ENCODE results near the gene CIROP. TPM values are rescaled to one million over a fixed set of nuclear protein-coding genes. Genes with fewer than 3 reads are reported as not detected.

Gene CIROP
- total RNA-seq, 1 experiment from 2014 or later = not detected

DNA sequence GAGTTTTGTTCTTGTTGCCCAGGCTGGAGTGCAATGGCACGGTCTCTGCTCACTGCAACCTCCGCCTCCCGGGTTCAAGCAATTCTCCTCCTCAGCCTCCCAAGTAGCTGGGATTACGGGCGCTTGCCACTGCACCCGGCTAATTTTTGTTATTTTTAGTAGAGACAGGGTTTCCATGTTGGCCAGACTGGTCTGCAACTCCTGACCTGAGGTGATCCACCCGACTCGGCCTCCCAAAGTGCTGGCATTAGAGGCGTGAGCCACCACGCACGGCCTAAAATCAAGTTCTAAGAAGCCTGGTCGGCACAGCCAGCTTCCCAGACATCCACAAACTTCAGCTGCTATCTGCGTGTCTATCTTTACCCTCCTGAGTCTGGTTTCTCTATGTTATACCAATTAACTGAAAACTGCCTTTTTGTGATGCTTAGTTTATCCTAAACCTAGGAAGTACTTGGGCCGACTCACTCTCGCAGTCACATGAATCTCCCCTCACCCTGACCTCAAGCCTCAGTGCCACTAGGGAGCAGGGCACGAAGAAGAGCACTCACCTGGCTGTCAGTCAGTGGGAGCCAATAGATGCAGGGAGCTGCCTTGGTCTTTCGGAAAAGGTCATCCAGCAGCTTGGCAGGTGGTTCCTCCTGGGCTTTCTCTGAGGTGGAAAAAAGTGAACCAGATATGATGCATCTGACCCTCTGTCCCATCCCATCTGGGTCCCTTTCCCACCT, 44.1 kb downstream of the CIROP start:
- WGBS (ENCODE audit: extremely low coverage, insufficient read length, low lambda C conversion rate) = no CpG with 5 or more reads among the region's 17 CpGs
- peaks cover 40 to 75% (median 62%) of the 10 kb centered on the region in 3 experiments for H3K36me3 Mint-ChIP-seq (ENCODE audit: insufficient read depth in 1 of 3, low read depth in 3 of 3)

More for the DNA sequence above, 44.1 kb downstream of the CIROP start:
- Histone ChIP-seq H3K23ac (ENCODE audit: insufficient read length, low read depth, low read length) (no peak overlapping the region), H3K18ac (ENCODE audit: insufficient read length, low read depth, low read length) (no peak overlapping the region), H3K4ac (ENCODE audit: low read depth, low read length) (no peak overlapping the region), H4K8ac (replicated peaks; ENCODE audit: insufficient read length, low read depth, low read length) (no peak overlapping the region), H2BK20ac (ENCODE audit: low read depth, low read length, poor library complexity, severe bottlenecking) (no peak overlapping the region), H2BK5ac (ENCODE audit: insufficient read length, low read length) (no peak overlapping the region), H3K14ac (ENCODE audit: insufficient read depth, low read length) (no peak overlapping the region), H3K27ac (ENCODE audit: insufficient read length, low read depth, low read length) (no peak overlapping the region), H3K4me2 (ENCODE audit: insufficient read depth, insufficient read length, low read length) (no peak overlapping the region), H3K79me1 (ENCODE audit: insufficient read depth, low read depth, low read length, poor library complexity, severe bottlenecking) (no peaks in the 10 kb centered on the region), H3T11ph (ENCODE audit: low read length) (no peak overlapping the region), H3K27me3 (ENCODE audit: insufficient read depth, low read length) (no peaks in the 10 kb centered on the region), H4K91ac (ENCODE audit: insufficient read length, low read depth, low read length) (no peak overlapping the region), H3K9ac (ENCODE audit: extremely low read depth, insufficient read length, low read length) (no peak overlapping the region), H3K23me2 (ENCODE audit: insufficient read length, low read depth, low read length, poor library complexity, severe bottlenecking) (peaks cover 15% of the 10 kb centered on the region), H2BK120ac (ENCODE audit: low read depth, low read length, poor library complexity, severe bottlenecking) (no peak overlapping the region), H4K20me1 (ENCODE audit: control insufficient read depth, insufficient read depth, insufficient read length) (no peaks in the 10 kb centered on the region), H2BK15ac (ENCODE audit: low read depth, low read length) (no peak overlapping the region), H2BK12ac (ENCODE audit: insufficient read length, low read depth, low read length) (no peak overlapping the region), H3K4me1 (ENCODE audit: insufficient read depth, low read length) (no peaks in the 10 kb centered on the region; the same call in 1 of the 2 replicates), H2AK5ac (ENCODE audit: insufficient read length, low read length) (no peak overlapping the region), H3K9me3 (ENCODE audit: control insufficient read depth, low read depth, low read length) (no peaks in the 10 kb centered on the region), H3K56ac (ENCODE audit: insufficient read length, low read depth, low read length) (no peak overlapping the region), H3K79me2 (ENCODE audit: insufficient read depth, low read length) (no peaks in the 10 kb centered on the region), H2AFZ (ENCODE audit: low read length) (no peak overlapping the region), H4K5ac (ENCODE audit: insufficient read length, low read depth, low read length) (no peak overlapping the region)
- Mint-ChIP-seq H3K27ac (peak overlapping the region in 2 of 3 experiments; percentile 57 to 92; a peak in 3 of 7 replicates), H3K27me3 (ENCODE audit: low read depth) (peaks cover 9% of the 10 kb centered on the region), H3K4me3 (no peak overlapping the region), H3K4me1 (peaks cover 11 to 17% of the 10 kb centered on the region in 2 experiments), H3K9me3 (no peaks in the 10 kb centered on the region)
- DNase-seq = no peak
- TF ChIP-seq, protein P1, sequence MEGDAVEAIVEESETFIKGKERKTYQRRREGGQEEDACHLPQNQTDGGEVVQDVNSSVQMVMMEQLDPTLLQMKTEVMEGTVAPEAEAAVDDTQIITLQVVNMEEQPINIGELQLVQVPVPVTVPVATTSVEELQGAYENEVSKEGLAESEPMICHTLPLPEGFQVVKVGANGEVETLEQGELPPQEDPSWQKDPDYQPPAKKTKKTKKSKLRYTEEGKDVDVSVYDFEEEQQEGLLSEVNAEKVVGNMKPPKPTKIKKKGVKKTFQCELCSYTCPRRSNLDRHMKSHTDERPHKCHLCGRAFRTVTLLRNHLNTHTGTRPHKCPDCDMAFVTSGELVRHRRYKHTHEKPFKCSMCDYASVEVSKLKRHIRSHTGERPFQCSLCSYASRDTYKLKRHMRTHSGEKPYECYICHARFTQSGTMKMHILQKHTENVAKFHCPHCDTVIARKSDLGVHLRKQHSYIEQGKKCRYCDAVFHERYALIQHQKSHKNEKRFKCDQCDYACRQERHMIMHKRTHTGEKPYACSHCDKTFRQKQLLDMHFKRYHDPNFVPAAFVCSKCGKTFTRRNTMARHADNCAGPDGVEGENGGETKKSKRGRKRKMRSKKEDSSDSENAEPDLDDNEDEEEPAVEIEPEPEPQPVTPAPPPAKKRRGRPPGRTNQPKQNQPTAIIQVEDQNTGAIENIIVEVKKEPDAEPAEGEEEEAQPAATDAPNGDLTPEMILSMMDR (conservative IDR thresholded peaks at IDR 0.05) = no peak

Measured in H9 (cell line).